ENCODE results near the gene VPS33A.
"Not testable (repeated sequence)": the region's sequence is repeated elsewhere in the genome, so short reads cannot be mapped to it uniquely, and the experiment has no call there.

VPS33A gene

GRCh38 chr12:122283680-122284079 lies 17.4 kb upstream of the VPS33A start:
- no peak overlapping the region for H3K4me3 ChIP-seq (ENCODE audit: low read depth, low read length)
- no peak for TF ChIP-seq CTCF (IDR thresholded peaks at IDR 0.05; ENCODE audit: low read depth, low read length)

- no peak overlapping the region for H3K4me3 ChIP-seq (ENCODE audit: low read depth, low read length)
- TF ChIP-seq CTCF (IDR thresholded peaks at IDR 0.05; ENCODE audit: low read depth, low read length), result no peak
Measured at GRCh38 chr12:122282061-122282460, 15.8 kb upstream of the VPS33A start.

- TF ChIP-seq CTCF (IDR thresholded peaks at IDR 0.05; ENCODE audit: low read depth, low read length), result no peak
- H3K4me3 ChIP-seq (ENCODE audit: low read depth, low read length), result no peak overlapping the region
Measured at GRCh38 chr12:122276242-122276641, 9.9 kb upstream of the VPS33A start.

GRCh38 chr12:122275459-122275858 lies 9.2 kb upstream of the VPS33A start:
- no peak for TF ChIP-seq CTCF (IDR thresholded peaks at IDR 0.05; ENCODE audit: low read depth, low read length)
- no peak overlapping the region for H3K4me3 ChIP-seq (ENCODE audit: low read depth, low read length)

- peak overlapping the region; percentile 82 for H3K4me3 ChIP-seq (ENCODE audit: low read depth, low read length)
- no peak for TF ChIP-seq CTCF (IDR thresholded peaks at IDR 0.05; ENCODE audit: low read depth, low read length)
Measured at GRCh38 chr12:122265886-122266229, 436 bp downstream of the VPS33A start.

- TF ChIP-seq CTCF (IDR thresholded peaks at IDR 0.05; ENCODE audit: low read depth, low read length), result no peak
- H3K4me3 ChIP-seq (ENCODE audit: low read depth, low read length), result peak overlapping the region; percentile 82
Measured at GRCh38 chr12:122265476-122265875, 818 bp downstream of the VPS33A start.

- H3K4me3 ChIP-seq (ENCODE audit: low read depth, low read length), result not testable (repeated sequence)
Measured at GRCh38 chr12:122260735-122261134, 5.6 kb downstream of the VPS33A start.

- H3K4me3 ChIP-seq (ENCODE audit: low read depth, low read length), result not testable (repeated sequence)
Measured at GRCh38 chr12:122258939-122259338, 7.4 kb downstream of the VPS33A start.

- H3K4me3 ChIP-seq (ENCODE audit: low read depth, low read length), result not testable (repeated sequence)
Measured at GRCh38 chr12:122258462-122258861, 7.8 kb downstream of the VPS33A start.

Data from WI38 (cell line).